ENCODE measurements around the gene FKBP11. TPM values are rescaled to one million over a fixed set of nuclear protein-coding genes. Genes with fewer than 3 reads are reported as not detected.

Gene FKBP11
- total and polyA plus RNA-seq, 2 of the 8 experiments (the other 6 are each of a cell fraction or from before 2014, with no cell fraction given) = 45.7 to 65.1 TPM

DNA sequence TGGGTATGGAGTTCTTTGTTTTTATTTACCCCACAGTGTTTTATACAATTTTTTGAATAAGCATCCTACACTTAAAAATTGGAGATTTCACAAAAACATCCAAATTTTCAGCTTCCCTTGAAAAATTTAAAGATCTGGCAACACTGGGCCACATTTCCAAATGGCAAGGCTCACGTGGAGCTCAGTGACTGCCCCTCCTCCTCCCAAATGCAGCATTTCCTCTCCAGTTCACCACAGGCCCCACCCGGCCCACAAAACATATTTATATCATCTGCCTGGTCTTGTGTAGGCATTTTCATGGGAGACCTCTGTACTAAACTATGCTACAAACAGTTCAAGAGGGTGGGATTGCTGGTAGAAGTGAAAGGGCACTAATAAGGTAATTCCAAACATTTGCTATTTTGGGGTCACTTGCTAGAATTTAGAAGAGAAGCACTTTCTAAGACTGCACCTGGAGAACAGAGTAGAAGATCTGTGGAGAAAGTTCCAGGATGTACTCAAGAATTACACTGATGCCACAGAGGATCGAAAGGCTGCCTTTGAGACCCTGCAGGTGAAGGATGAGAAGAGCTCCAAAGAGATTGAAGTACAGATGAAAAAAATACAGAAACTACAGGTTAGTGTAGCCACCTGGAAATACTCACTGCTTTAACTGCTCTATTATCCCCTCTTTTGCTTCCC is 7.3 kb downstream of the FKBP11 start:
- FAIRE-seq = no peak
- CTCF ChIA-PET (ENCODE audit: partially characterized antibody) = interaction anchor here (1.3 to 2.0 kb wide), 3 partner anchors 12 to 18 kb away, joined by 3 to 6 read pairs (median 4); a partner anchor contains a TSS
- TF ChIP-seq, protein P1, sequence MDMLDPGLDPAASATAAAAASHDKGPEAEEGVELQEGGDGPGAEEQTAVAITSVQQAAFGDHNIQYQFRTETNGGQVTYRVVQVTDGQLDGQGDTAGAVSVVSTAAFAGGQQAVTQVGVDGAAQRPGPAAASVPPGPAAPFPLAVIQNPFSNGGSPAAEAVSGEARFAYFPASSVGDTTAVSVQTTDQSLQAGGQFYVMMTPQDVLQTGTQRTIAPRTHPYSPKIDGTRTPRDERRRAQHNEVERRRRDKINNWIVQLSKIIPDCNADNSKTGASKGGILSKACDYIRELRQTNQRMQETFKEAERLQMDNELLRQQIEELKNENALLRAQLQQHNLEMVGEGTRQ (IDR thresholded peaks at IDR 0.05; ENCODE audit: low read length) = no peak
- TF ChIP-seq POLR2A (IDR thresholded peaks at IDR 0.05; ENCODE audit: control extremely low read depth in 1 of 2, low read depth in 2 of 2, low read length in 2 of 2) = no peak
- TF ChIP-seq NANOG (IDR thresholded peaks at IDR 0.05; ENCODE audit: insufficient read depth, low read depth, low read length, poor library complexity, severe bottlenecking) = no peak
- no peak for TF ChIP-seq TEAD4 (IDR thresholded peaks at IDR 0.05; ENCODE audit: low read depth, low read length)
- no peak for TF ChIP-seq KDM1A (IDR thresholded peaks at IDR 0.05; ENCODE audit: borderline replicate concordance, low read length)
- no peak for TF ChIP-seq SP1 (IDR thresholded peaks at IDR 0.05; ENCODE audit: low read depth, low read length)
- TF ChIP-seq SIRT6 (IDR thresholded peaks at IDR 0.05; ENCODE audit: low read length) = no peak
- no peak for TF ChIP-seq RNF2 (IDR thresholded peaks at IDR 0.05; ENCODE audit: borderline replicate concordance, low read depth, low read length, missing control alignments, poor library complexity, severe bottlenecking)
- TF ChIP-seq SP2 (IDR thresholded peaks at IDR 0.05; ENCODE audit: low read length) = no peak
- no peak for TF ChIP-seq ASH2L (IDR thresholded peaks at IDR 0.05; ENCODE audit: low read length)
- TF ChIP-seq RXRA (IDR thresholded peaks at IDR 0.05; ENCODE audit: insufficient read depth, low read depth, low read length) = no peak
- no peak for TF ChIP-seq RFX5 (IDR thresholded peaks at IDR 0.05; ENCODE audit: borderline replicate concordance, low read depth, low read length)

More for the DNA sequence above, 7.3 kb downstream of the FKBP11 start:
- Histone ChIP-seq H3K27ac (ENCODE audit: low read depth, low read length) (no peak overlapping the region), H3K79me1 (ENCODE audit: low read depth, low read length) (no peaks in the 10 kb centered on the region), H3K36me3 (ENCODE audit: control insufficient read depth in 2 of 4, insufficient read depth in 4 of 4, low read length in 3 of 4) (peaks cover 0 to 8% (median 6%) of the 10 kb centered on the region in 4 experiments; a peak in 3 of 8 replicates), H2BK5ac (ENCODE audit: low read depth, low read length) (no peak overlapping the region), H3K23me2 (ENCODE audit: low read depth, low read length) (no peaks in the 10 kb centered on the region), H3K79me2 (ENCODE audit: control insufficient read depth in 1 of 2, insufficient read depth in 2 of 2, low read length in 2 of 2) (no peaks in the 10 kb centered on the region), H4K5ac (ENCODE audit: insufficient read length, low read depth, low read length) (no peak overlapping the region), H4K91ac (replicated peaks; ENCODE audit: insufficient read length, low read length) (no peak overlapping the region), H3K27me3 (replicated peaks in 1 of 4; ENCODE audit: control insufficient read depth in 3 of 4, extremely low read depth in 1 of 4, insufficient read depth in 3 of 4, low read length in 3 of 4) (no peaks in the 10 kb centered on the region), H2BK12ac (ENCODE audit: low read depth, low read length) (no peak overlapping the region), H3K4me3 (ENCODE audit: extremely low read depth in 1 of 4, insufficient read depth in 2 of 4, low read depth in 3 of 4, low read length in 4 of 4) (no peak overlapping the region), H2BK15ac (ENCODE audit: low read length) (no peak overlapping the region), H3K4me1 (replicated peaks in 1 of 4; ENCODE audit: control insufficient read depth in 3 of 4, insufficient read depth in 4 of 4, low read length in 3 of 4) (no peaks in the 10 kb centered on the region), H2BK120ac (replicated peaks; ENCODE audit: low read depth, low read length) (no peak overlapping the region), H3K23ac (ENCODE audit: insufficient read length) (no peak overlapping the region), H3K14ac (ENCODE audit: insufficient read length) (no peak overlapping the region), H3K18ac (ENCODE audit: extremely low read depth, low read length) (no peak overlapping the region), H2AK5ac (ENCODE audit: low read depth, low read length) (no peak overlapping the region), H3K9me3 (ENCODE audit: insufficient read depth in 2 of 2, low read depth in 1 of 2, low read length in 1 of 2) (no peaks in the 10 kb centered on the region; a peak in 1 of 4 replicates), H4K8ac (ENCODE audit: extremely low read depth, insufficient read depth, low read length) (no peak overlapping the region), H2BK20ac (ENCODE audit: low read length) (no peak overlapping the region), H4K20me1 (replicated peaks in 1 of 2; ENCODE audit: control insufficient read depth in 1 of 2, insufficient read depth in 2 of 2, low read length in 2 of 2) (peaks cover 0 to 3% of the 10 kb centered on the region in 2 experiments), H2AFZ (ENCODE audit: low read length) (no peak overlapping the region), H3K4ac (replicated peaks; ENCODE audit: insufficient read length, low read depth, low read length) (no peak overlapping the region), H3K9ac (replicated peaks in 1 of 4; ENCODE audit: extremely low read depth in 1 of 4, low read depth in 3 of 4, low read length in 3 of 4) (no peak overlapping the region), H3K4me2 (ENCODE audit: insufficient read depth in 1 of 2, low read depth in 2 of 2, low read length in 2 of 2) (no peak overlapping the region), H3K56ac (replicated peaks; ENCODE audit: insufficient read length, low read depth, low read length) (no peak overlapping the region)
- no peak for DNase-seq (ENCODE audit: low read depth in 1 of 2, low spot score in 2 of 2)
- 90% methylated on average over 3 of the region's 3 CpGs; no CpG with 5 or more reads in 1 of the 2 experiments for WGBS, 2 experiments (ENCODE audit: extremely low coverage in 1 of 2, insufficient coverage in 1 of 2, insufficient read length in 1 of 2, insufficient replicate concordance in 2 of 2, low coverage in 1 of 2, low lambda C conversion rate in 2 of 2, missing lambda C conversion rate in 1 of 2)
- POLR2A ChIA-PET (ENCODE audit: partially characterized antibody) = no interaction called here

All from H1 (cell line).